ENCODE data around the gene VANGL2.
A peak's percentile ranks its signal among the peaks of the same experiment; 100 is the strongest.

VANGL2 gene

DNA sequence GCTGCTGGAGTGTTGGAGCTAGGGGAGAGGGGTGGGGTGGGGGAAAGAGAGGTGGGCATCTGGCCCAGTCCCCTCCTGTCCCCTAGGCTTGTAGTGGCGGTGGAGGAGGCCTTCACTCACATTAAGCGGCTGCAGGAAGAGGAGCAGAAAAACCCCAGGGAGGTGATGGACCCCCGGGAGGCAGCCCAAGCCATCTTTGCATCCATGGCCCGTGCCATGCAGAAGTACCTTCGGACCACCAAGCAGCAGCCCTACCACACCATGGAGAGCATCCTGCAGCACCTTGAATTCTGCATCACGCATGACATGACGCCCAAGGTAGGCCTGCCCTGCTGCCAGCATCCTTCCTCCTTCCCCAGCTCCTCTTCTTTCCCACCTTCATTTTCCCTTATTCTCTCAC is 23.6 kb downstream of the VANGL2 start:
- DNase-seq (ENCODE audit: low read depth in 2 of 2): no peak
- TF ChIP-seq, protein P1, sequence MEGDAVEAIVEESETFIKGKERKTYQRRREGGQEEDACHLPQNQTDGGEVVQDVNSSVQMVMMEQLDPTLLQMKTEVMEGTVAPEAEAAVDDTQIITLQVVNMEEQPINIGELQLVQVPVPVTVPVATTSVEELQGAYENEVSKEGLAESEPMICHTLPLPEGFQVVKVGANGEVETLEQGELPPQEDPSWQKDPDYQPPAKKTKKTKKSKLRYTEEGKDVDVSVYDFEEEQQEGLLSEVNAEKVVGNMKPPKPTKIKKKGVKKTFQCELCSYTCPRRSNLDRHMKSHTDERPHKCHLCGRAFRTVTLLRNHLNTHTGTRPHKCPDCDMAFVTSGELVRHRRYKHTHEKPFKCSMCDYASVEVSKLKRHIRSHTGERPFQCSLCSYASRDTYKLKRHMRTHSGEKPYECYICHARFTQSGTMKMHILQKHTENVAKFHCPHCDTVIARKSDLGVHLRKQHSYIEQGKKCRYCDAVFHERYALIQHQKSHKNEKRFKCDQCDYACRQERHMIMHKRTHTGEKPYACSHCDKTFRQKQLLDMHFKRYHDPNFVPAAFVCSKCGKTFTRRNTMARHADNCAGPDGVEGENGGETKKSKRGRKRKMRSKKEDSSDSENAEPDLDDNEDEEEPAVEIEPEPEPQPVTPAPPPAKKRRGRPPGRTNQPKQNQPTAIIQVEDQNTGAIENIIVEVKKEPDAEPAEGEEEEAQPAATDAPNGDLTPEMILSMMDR (IDR thresholded peaks at IDR 0.05; ENCODE audit: low read depth, low read length): no peak

DNA sequence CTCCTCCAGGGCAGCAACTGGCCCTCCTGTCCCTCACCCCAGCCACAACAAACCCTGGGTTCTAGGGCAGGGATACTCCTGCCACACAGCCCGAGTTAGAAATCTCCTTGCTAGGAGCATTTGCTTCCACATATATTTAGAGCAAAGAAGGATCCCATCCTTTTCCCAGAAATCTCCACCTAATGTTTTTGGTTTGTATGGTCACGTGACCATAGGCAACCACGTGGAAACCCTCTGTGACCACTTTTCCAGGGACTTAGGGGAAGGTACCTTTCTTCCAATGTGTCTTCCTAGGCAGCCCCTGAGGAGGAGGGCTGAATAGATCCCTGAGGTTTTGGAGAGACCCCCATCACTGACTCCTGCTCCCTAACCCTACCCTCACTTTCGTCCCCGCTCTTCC is 25.5 kb downstream of the VANGL2 start:
- TF ChIP-seq, protein P1 (IDR thresholded peaks at IDR 0.05; ENCODE audit: low read depth, low read length): no peak

More for the DNA sequence above, 23.6 kb downstream of the VANGL2 start:
- no peak overlapping the region for H3K4me3 ChIP-seq (replicated peaks in 1 of 2; ENCODE audit: low read depth in 2 of 2, low read length in 2 of 2)

GRCh38 chr1:160427625-160428024 is 27.3 kb downstream of the VANGL2 start:
- no peak for DNase-seq (ENCODE audit: low read depth in 2 of 2)
- TF ChIP-seq, protein P1 (IDR thresholded peaks at IDR 0.05; ENCODE audit: low read depth, low read length): no peak
- H3K4me3 ChIP-seq (replicated peaks in 1 of 2; ENCODE audit: low read depth in 2 of 2, low read length in 2 of 2): no peak overlapping the region

More for the DNA sequence above, 25.5 kb downstream of the VANGL2 start:
- no peak for DNase-seq (ENCODE audit: low read depth in 2 of 2)
- no peak overlapping the region for H3K4me3 ChIP-seq (replicated peaks in 1 of 2; ENCODE audit: low read depth in 2 of 2, low read length in 2 of 2)

DNA sequence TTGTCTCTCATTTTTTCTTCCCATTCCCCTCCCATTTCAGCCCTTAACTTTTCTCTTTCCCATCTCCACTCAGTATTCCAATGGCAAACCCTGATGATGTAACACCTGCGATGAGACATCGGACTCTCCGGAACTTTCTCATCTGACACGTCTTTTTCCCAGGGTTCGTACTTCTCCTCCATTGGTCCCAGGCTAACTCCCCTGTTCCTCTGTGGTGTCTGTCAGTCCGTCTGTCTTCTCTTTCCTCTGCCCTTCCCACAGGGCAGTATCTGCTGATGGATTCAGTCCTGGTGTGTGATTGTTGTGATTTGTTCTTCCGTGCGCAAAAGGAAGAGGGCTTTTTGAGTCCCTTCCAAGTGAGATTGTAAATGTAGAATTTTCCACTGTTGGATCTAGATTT is 27.7 kb downstream of the VANGL2 start:
- H3K4me3 ChIP-seq (replicated peaks in 1 of 2; ENCODE audit: low read depth in 2 of 2, low read length in 2 of 2): no peak overlapping the region
- no peak for DNase-seq (ENCODE audit: low read depth in 2 of 2)
- TF ChIP-seq, protein P1 (IDR thresholded peaks at IDR 0.05; ENCODE audit: low read depth, low read length): no peak

DNA sequence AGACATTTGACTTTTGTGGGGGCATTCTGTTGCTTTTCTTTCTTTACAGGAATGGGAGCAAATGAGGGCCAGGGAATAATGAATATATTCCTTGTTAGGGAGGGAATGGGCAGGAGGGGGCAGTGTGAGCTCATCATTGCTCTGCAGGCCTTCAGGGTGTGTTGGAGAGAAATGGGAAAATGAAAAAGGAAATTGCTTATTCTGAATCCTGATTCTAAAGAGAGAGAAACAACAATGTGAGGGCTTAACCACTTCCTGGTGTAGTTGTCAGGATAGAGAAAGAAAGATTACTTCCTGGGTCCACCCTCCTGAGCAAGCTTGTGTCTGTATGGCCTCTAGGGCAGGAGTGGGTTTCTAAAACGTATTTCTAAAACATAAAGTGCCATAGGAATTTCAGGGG is 28.3 kb downstream of the VANGL2 start:
- TF ChIP-seq, protein P1 (IDR thresholded peaks at IDR 0.05; ENCODE audit: low read depth, low read length): peak; percentile 49
- no peak overlapping the region for H3K4me3 ChIP-seq (replicated peaks in 1 of 2; ENCODE audit: low read depth in 2 of 2, low read length in 2 of 2)
- peak; percentile 60 to 61 for DNase-seq (ENCODE audit: low read depth in 2 of 2)

DNA sequence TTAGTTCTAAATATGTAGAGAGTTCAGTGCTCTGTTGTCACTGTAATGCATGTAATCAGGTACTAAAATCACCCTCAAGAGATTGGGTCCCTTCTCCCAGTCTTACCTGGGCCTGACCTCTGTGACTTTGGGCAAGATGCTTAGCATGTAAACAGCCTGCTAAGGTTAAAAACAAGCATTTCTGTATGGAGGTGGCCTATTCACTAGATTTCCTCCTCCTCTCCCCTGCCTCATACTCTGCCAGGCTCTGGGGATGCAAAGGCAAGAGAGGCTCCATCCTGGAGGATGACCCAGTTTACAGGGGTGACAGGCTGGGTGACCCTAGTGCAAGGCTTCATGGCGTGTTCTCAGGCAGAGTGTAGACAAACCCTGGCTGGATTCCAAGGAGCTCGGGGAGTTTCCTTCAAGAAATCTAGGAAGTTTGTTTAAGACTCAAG is 28.8 kb downstream of the VANGL2 start:
- H3K4me3 ChIP-seq (replicated peaks in 1 of 2; ENCODE audit: low read depth in 2 of 2, low read length in 2 of 2): no peak overlapping the region
- peak in 1 of 2 donors; percentile 4 for DNase-seq (ENCODE audit: low read depth in 2 of 2)
- TF ChIP-seq, protein P1 (IDR thresholded peaks at IDR 0.05; ENCODE audit: low read depth, low read length): no peak

All from cardiac fibroblast (primary cell).